OCI-M2 (cell line): Measurements from ENCODE around the gene TTYH3.
"Not testable (repeated sequence)": the region's sequence is repeated elsewhere in the genome, so short reads cannot be mapped to it uniquely, and the experiment has no call there.

Experiments used
- DNase-seq: peaks from one replicate; lab custom pipeline; 2025; ENCODE audit not compliant: unreplicated experiment; lab: John Stamatoyannopoulos, UW

Gene TTYH3

GRCh38 chr7:2602406-2603043 is 29.3 kb upstream of the TTYH3 start:
- no peak for DNase-seq

GRCh38 chr7:2603044-2603965 is 28.5 kb upstream of the TTYH3 start:
- DNase-seq = no peak

- no peak for DNase-seq
Measured at GRCh38 chr7:2604608-2605174, 27.1 kb upstream of the TTYH3 start.

- DNase-seq = no peak
Measured at GRCh38 chr7:2605608-2606538, 25.9 kb upstream of the TTYH3 start.

- no peak for DNase-seq
Measured at GRCh38 chr7:2606539-2606936, 25.2 kb upstream of the TTYH3 start.

GRCh38 chr7:2607122-2607922 is 24.5 kb upstream of the TTYH3 start:
- no peak for DNase-seq

GRCh38 chr7:2607923-2608904 is 23.6 kb upstream of the TTYH3 start:
- no peak for DNase-seq

- no peak for DNase-seq
Measured at GRCh38 chr7:2608921-2609411, 22.8 kb upstream of the TTYH3 start.

- DNase-seq = not testable (repeated sequence)
Measured at GRCh38 chr7:2609646-2610045, 22.1 kb upstream of the TTYH3 start.

- no peak for DNase-seq
Measured at GRCh38 chr7:2610466-2610865, 21.3 kb upstream of the TTYH3 start.

GRCh38 chr7:2610898-2611297 is 20.9 kb upstream of the TTYH3 start:
- DNase-seq = no peak

- DNase-seq = no peak
Measured at GRCh38 chr7:2611401-2611800, 20.4 kb upstream of the TTYH3 start.

- DNase-seq = no peak
Measured at GRCh38 chr7:2611922-2612321, 19.9 kb upstream of the TTYH3 start.

GRCh38 chr7:2612445-2613097 is 19.2 kb upstream of the TTYH3 start:
- DNase-seq = no peak

- no peak for DNase-seq
Measured at GRCh38 chr7:2613098-2613930, 18.5 kb upstream of the TTYH3 start.

- DNase-seq = no peak
Measured at GRCh38 chr7:2613931-2614600, 17.7 kb upstream of the TTYH3 start.
